NCI-H1417 (cell line): ENCODE data around the gene RPLP2.
A peak's percentile ranks its signal among the peaks of the same experiment; 100 is the strongest.

Experiments used
- DNase-seq, 3 experiments: peaks; one replicate each; lab custom pipeline; 2025; lab: John Stamatoyannopoulos, UW

The RPLP2 gene

DNA sequence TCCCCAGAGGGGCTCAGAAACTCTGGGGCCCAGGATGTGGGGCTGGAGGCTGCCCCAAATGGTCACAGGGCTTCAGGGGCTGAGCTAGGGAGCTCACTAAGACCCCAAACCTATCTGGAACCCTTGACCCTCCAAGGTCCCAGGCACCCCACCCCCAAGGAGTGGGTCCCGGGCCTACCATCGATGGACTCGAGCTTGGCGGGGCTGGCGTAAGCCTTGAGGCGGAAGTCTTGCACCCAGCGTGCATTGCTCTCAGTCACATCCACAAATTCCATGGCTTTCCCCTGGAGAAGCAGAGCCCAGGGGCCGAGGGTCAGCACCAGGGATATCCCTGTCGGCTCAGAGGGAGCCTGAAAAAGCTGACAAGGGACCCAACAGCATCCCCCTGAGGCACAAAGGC is 35.9 kb upstream of the RPLP2 start:
- DNase-seq, result no peak

DNA sequence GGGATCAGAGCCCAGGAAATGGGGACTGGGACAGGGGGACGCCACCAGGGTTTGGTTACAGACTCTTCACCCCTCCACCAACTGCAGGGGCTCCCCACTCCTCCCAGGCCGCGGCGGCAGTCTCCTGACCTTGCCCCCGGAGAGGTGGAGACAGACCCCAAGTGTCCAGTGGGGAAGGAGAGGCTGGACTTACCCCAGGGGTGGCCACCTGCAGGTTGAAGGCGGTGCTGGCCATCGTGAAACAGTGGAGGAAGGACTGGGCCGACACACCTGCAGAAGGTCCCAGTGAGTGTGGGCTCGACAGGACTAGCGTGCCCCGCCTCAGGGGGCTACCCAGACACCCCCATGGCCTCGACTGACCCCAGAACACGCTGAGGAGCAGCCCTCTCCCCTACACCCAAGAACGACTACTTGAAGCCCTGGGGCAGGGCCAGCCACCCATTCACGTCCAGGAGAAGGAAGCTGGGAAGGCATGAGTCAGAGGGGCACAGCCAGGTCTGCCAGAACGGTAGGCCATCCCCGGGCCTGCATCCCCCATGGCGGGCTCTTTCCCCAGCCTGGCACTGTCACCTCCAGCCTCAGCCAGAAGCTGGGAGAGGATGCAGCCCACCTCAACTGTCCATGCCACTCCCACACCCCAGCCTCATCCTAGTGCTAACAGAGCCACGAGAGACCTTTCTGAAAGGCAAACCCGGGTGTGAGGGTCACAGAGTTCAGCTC is 34.7 kb upstream of the RPLP2 start:
- DNase-seq, result no peak

DNA sequence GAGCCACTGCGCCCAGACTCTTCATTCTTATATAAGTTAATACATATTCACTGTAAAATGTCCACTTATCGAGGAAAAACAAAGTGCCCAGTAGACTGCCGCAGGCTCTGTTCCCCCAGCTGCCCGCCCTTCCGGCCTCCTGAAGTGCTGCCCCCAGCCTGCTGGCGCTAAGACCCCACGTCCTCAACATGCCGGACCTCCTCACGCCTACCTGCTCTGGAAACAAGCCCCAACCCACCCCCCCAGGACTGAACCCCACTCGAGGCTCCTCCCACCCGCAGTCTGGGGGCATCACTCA is 33.6 kb upstream of the RPLP2 start:
- DNase-seq, result no peak

DNA sequence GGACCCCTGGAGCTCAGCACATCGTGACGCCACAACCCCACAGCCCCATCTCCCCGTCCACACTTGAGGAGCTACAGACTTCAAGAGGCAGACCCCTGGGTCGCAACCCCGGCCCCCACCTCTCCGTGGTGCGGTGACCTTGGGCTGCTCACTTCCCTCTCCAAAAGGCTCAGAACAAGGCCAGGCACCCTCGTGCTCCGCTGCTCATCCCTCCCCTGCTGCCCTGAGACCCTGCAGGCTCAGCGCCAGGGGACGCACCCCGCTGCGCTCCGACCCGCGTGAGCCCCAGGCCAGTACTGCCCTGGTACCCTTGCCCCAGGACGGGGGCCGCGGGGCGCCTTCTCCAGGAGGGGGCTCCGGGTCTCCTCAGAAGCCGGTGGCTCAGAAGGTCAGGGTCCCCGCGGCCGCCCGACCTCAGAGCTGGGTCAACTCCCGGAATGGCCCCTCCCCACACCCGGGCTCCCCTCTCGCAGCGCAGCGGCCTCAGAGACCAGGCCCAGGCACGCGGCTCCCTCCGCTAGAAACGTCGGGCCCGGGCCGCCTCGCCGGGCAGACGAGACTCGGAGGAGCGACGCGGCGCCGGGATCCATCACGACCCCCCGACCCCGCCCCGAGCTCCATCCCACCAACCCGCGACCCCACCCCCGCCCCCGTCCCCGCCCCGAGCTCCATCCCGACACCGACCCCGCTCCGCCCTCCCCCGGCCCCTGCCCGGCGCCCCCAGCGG is 33.0 kb upstream of the RPLP2 start:
- DNase-seq, result peak in 1 of 3 experiments; percentile 63

DNA sequence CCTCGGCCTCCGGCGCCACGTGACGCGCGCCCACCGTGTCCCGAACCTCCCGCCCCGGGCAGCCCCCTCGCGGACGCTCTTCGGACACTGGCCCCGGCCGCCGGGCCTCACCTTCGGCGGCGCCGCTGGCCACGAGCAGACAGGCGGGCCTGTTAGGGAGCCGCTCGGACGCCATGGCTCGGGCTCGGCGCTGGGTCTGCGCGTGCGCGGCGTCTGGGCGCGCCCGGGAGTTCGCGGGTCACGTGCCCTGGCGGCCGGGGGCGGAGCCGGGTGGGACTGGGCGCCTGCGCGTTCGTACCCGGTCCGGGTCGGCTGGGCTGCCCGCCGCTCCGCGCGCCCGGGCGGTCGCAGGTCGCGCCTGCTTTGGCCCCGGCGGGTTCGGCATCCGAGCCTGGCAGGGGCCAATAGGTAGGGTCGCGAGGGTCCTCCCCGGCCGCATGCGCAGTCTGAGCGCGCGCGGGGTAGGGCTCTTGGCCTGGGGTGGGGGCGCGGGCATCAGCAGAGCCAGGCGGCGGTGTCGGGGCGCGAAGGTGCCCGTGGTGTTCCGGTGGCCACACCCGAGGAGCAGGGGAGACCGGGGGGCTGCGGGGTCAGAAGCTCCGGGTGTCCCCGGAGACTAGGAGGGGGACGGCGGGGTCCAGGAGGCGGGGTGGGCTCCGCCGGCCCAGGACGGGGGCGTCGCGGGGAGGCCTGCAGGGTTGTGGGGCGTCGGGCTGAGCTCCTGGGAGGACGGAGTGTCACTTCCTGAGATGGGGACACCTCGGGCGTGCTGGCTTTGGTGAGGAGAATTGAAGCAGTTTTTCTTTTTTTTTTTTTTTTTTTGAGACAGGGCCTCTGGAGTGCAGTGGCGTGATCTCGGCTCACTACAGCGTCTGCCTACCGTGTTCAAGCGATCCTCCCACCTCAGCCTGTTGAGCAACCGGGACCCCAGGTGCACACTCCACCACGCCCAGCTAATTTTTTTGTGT is 32.2 kb upstream of the RPLP2 start, which contains the start of gene GATD1:
Gene GATD1 (minus strand): TSS at position 200 of the 968 bp plus-strand sequence. CDS start 25 bp downstream, at position 175.
- peak; percentile 91 to 94 (median 92) for DNase-seq

DNA sequence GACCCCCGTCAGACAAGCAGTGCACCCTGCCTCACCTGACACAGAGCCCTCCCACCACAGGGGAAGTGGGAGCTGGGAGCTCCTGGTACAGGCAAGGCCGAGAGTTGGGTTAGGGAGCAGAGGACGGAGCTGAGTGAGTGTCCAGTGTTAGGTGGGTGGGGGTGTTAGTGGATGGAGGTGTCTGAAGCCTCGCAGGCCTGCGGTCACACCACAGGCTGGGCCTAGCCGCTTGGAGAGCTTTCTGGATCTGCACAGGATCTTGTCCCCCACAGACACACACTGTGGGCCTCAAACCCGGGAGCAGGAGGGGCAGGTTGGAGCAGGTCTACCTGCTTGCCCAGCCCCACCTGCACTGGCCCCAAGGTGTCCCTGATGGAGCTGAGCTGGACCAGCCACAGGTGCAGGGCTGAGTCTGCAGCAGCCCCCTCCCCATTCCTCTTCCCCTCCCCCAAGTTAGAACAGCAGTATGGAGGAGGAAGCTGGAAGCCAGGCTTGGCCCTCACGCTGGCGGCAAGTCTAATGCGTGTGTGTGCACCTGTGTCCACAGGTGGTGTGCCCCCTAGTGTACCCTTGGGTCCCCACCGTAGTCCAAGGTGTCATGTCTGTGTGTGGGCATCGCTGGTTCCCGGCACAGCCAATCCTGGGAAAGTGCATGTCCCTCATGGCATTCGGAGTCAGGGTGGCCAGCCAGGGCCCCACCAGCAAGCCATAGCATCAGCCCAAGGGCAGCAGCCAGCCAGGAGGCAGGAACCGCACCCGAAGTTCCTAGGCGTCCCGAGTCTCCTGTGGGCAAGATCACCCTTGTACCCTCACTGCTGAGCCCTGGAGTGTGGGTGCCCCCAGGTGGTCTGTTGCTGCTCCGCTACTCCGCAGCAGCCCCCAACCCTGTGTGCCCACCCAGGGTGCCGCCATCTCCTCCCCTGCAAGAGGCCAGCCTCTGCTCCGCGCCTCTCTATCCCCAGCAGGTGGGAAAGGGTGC is 30.5 kb upstream of the RPLP2 start:
- DNase-seq, result no peak

DNA sequence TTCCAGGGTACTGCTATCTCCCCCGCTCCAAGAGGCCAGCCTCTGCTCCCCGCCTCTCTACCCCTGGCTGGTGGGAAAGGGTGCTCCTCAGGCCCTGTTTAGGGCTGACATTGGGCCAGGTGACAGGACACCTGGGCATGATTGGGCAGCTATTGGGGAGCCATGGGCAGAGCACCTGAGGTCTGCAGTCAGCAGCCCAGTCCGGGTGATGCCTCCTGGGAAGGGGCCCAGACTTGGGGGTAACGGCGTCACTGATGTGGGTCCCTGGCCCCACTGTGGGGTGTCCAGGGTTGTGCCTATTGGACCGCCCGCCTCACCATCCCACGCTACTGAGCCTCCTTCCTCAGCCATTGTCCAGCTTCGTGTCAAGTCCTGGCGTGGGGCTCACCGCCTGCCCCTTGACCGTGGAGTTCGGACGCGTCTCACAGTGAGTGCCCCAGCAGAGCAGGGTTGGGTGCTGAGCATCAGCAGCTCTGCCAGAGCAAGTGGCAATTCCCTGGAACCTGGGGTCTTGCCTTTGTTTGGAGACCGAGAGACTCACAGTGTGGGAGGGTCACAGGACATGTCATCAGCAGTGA is 29.7 kb upstream of the RPLP2 start:
- no peak for DNase-seq

DNA sequence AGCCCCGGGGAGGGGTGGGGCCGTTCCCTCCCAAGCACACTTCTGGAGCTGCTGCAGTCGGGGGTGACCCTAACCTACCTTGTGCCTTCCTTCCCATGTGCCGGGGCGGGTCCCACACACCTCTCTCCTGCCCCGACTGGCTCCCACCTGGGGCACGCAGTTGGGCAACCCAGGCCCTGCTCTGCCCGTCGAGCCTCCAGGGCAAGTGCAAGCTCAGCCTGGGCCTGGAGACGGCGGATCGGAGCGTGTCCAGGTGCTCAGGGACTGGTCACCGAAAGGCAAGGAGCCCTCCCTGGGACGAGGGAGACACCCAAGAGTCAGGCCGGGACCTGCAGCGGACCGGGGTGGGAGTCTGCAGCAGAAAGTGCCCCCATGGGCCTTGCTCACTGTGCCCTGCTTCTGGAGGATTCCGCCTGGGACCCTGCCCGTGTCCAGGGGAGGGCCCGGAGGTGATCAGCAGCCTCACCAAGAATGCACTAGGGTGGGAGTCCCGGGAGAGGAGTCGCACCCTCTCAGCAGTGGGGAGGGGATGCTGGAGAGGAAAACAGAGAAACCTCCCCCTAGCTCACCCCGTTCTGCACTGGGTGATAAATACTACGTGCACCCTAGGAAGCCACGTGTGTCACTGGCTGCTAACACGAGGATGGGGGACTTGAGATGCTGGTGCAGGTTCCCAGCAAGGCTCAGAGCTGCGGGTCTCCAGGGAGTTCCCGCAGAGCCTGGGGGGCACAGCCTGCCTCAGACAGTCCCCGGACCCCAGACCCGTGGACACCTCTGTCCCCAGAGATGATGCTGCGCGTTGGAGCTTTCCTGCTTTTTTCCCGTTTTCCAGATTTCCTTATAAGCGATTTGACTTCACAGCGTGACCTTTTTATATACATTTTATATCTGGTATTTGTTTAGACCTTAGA is 27.2 kb upstream of the RPLP2 start:
- DNase-seq, result no peak

DNA sequence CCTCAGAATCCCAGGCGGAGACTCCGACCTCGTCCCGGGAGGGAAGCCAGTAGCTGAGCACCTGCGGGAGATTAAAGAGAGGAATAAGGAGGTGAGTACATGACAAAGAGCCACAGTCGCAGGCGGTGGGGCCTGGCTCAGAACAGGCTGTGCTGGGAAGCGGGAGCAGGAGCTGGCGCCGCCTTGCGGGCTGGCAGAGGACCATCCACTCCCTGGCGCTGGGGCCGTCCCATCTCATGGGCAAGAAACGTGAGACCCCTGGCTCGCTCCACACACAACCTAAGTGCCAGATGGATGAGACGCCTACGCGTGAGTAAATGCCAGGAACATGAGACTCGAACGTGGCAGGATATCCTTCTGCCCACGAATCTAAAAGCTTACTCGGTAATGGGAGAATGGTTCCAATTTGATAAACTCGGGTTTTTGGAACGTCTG is 26.2 kb upstream of the RPLP2 start:
- peak in 1 of 3 experiments; percentile 81 for DNase-seq

DNA sequence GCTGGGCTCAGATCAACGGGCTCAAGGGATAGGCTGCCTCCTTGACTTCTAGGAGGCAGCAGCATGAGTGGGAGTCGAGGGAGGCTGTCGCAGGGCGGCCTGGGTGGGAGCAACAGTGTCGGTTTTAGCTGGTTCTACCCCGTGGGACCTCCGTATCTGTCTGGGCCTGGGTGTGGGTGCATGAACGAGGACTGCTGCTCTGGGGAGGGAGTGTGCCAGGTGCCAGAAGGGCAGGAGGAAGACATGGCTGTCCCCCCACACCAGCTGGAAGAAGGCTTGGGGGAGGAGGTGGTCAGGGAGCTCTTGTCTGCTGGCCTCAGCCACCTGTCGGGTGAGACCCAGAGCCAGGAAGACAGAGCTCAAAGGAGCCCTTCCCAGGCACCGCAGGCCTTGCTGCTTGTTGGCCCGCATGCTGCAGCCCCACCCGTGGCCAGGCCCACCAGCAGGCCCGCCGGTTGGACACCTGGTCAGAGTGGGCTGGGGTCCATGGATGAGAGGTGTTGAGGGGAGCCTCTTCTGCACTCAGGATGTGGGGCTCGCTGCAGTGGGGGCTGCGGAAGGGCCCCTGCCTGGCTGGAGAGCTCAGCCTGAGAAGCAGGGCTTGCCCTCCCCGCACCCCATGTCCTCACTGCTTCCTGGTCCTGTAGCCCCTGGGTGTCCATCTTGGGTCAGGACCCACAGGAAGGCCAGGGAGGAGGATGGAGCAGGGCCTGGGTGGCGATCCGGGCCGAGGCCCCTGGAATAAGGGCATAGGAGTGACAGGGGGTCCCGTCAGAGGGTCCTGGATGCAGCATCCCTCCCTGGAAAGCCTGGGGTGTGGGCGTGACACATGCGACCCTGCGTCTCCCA is 23.3 kb upstream of the RPLP2 start:
- DNase-seq, result no peak

DNA sequence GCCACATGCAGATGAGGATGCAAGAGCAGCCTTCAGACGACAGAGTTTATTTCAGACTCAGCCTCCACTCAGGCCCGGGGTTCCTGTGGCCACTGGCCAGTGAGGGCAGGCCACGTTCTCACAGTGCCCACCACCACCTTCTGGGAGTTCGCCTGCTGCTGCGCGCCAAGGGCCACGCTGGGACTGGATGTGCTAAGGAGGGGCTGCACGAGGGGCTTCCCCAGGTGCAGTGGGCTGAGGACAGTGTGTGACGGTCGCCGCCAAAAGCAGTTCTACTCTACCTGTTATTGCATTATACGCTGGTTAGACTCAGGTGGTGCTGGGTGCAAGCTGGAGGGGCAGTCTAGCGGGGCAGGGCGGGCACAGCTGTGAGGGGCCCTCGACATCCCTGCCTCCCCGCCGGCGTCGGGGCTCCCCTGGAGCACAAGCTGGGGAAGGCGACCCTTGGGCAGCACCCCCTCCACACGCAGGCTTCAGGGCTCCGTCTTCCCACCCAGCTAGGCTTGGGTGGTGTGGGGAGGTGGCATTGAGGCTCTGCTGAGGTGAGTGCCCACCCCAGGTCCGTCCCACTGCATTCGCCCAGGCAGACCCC is 22.6 kb upstream of the RPLP2 start:
- no peak for DNase-seq

DNA sequence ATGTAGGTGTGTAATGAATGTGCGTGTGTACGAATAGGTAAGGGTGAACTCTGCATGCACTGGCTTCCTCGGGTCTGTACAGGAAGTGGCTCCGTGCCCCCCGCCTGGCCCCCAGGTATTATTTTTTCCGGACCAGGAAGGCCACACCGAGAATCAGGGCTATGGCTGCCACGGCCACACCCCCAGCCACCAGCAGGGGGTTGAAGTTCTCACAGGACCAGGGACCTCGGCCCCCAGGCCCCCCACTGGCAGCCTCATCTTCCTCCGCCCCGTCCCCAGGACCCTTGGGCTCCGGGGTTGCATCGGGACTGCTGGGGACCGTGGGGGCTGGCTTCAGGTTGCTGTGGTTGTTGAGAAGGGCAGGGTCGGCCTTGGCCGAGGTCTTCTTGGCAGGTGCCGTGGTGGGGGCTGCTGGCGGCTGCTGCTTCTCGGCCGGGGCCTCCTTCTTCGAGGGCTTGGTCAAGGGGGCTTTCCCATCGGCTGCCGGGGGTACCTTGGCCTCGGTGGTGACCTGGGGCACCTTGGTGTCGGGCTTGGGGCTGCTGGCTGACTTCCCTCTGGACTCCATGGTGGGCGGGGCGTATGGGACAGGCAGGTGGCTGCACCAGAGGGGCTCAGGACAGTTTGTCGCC is 21.6 kb upstream of the RPLP2 start:
- no peak for DNase-seq

DNA sequence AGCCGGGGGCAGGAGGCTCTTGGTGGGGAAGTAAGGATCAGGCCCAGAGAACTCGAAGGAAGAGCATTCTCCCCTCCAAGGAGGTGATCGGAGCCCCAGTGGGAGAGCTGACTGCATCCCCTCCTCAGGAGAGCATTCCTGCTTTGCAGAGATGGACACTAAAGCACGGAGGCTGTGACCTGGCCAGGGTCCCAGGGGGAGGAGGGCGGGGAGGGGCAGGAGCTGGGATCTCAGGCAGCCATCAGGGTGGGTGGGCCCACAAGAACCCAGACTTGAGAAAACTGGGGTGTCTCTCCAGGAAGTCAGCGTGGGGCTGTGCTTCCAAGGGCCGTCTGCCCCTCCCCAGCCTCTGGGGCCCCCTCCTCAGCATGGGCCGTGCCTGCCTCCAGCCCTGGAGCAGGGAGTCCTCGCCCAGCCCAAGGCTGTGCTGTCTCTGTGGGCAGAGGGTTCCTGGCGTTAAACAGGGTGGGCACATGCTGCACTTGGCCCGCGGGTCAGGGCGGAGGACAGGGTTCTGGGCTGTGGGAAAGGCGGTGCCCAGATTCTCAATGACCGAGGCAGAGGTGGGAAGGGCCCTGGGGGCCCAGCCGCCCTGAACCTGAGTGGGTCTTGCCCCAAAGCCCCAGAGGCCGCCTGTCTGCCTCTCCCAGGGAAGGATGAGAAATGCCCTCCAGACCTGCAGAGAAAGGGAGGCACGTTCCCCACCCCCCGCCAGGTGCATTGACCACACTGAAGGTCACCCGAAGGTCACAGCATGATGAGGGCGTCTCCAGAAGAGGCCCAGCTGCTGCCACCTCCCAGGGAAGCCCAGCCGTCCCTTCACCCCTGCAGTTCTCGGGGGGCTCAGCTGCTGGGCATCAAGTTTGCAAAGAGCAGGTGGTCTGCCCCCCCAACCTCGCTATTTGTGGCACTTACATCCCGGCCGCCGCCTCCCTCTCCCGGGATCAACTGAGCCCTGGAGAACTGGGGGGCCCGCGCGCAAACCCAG is 20.5 kb upstream of the RPLP2 start:
- DNase-seq, result peak in 2 of 3 experiments; percentile 66 to 71

DNA sequence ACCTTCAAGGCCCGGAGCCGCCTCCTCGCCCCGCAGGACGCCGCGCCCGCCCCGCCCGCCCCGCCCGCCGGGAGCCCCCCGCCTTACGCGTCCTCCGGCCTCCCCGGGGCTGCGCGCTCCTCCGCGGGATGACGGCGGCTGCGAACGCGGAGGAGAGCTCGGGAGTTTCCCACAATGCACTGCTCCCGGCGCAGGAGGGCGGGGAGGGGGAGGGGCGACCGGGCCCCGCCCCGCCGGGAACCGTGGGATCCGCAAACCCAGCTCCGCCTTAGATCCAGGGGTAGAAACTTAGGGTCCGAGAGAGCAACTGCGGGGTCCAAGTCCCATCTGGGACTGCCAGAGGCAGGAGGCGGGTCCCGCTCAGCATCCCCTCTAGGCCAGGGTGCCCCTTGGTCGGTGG is 19.8 kb upstream of the RPLP2 start, which contains the start of gene CEND1:
Gene CEND1 (minus strand): TSS at position 148 of the 400 bp plus-strand sequence. CDS start 1,514 bp downstream, outside the sequence.
- DNase-seq, result peak; percentile 72 to 74 (median 72)

DNA sequence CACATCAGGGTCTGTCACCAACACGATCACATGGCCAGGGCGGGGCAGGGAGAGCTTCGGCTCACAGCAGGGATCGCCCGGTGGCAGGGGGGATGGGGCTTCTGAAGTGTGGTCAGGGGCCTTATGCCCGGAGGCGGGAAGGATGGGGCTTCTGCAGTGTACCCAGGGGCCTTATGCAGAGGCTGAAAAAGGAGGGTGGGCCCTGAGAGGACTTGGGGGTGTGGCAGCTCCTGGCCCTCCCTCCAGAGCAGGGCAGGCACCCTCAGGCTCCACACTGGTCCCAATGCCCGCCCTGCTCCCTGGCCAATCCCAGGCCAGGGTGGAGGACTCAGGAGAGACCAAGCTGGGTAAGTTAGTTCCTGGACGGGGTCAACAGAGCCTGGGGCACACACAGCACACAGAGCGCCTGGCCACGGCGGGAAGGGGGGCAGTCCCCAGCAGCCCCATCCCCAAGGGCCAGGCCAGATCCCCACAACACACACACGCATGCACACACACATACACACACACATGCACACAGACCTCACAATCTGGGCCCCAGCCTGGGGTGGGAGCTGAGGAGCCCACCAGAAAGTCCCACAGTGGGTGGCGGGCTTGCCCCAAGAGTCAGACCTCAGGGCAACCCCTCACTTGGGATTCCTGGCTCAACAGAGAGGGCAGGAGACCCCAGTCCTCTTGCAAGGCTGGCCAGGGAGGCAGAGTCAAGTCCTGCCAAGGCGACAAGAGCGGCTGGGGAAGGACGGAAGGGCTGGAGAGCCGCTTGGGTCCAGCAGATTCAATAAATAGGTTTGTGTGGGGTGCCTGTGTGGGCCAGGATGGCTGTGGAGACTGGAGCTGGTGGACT is 18.8 kb upstream of the RPLP2 start:
- DNase-seq, result peak in 1 of 3 experiments; percentile 32
